BLaER1 treated with 17β-estradiol and CSF1 and Interleukin-3, amounts not matched to agents 10 nM and 100 nM (cell line): ENCODE results near the gene MAML2.

Source experiments
- H3K27ac ChIP-seq, 11 experiments: shearing (Covaris generic); formaldehyde crosslinking; 2 replicates each; pipeline ENCODE4 v1.8.1; 2022
- H3K27me3 ChIP-seq, 11 experiments: shearing (Covaris generic); formaldehyde crosslinking; 2 replicates each; pipeline ENCODE4 v1.8.1; 2022
- H3K36me3 ChIP-seq, 11 experiments: shearing (Covaris generic); formaldehyde crosslinking; 2 replicates each; pipeline ENCODE4 v1.8.1; 2022
- H3K4me1 ChIP-seq, 10 experiments: shearing (Covaris generic); formaldehyde crosslinking; 2 replicates each; pipeline ENCODE4 v1.8.1; 2022
- H3K4me2 ChIP-seq, 11 experiments: shearing (Covaris generic); formaldehyde crosslinking; 2 replicates each; pipeline ENCODE4 v1.8.1; 2022
- H3K4me3 ChIP-seq, 10 experiments: shearing (Covaris generic); formaldehyde crosslinking; 2 replicates each; pipeline ENCODE4 v1.8.1; 2022
- H3K9ac ChIP-seq, 11 experiments: shearing (Covaris generic); formaldehyde crosslinking; 2 replicates each; pipeline ENCODE4 v1.8.1; 2022
- H3K9me3 ChIP-seq, 11 experiments: shearing (Covaris generic); formaldehyde crosslinking; replicated peaks in 1 of 11; 2 replicates each; pipeline ENCODE4 v1.8.1; 2022
- H4K20me1 ChIP-seq, 11 experiments: shearing (Covaris generic); formaldehyde crosslinking; 2 replicates each; pipeline ENCODE4 v1.8.1; 2022
- Cebpa-rat ChIP-seq, 11 experiments: shearing (Covaris generic); IDR thresholded peaks; 2 replicates each; pipeline ENCODE4 v1.8.1; 2022

Gene MAML2

GRCh38 chr11:96132437-96132836 is 210.6 kb downstream of the MAML2 start:
- H3K9me3 ChIP-seq = no peaks in the 10 kb centered on the region
- TF ChIP-seq Cebpa-rat (IDR thresholded peaks at IDR 0.05) = no peak
- no peak overlapping the region for H3K27ac ChIP-seq
- H3K36me3 ChIP-seq = peaks cover 0 to 44% (median 0%) of the 10 kb centered on the region in 11 experiments; a peak in 4 of 22 replicates
- H3K4me2 ChIP-seq = no peak overlapping the region
- H3K9ac ChIP-seq = no peak overlapping the region
- H3K4me1 ChIP-seq = peaks cover 0 to 49% (median 2%) of the 10 kb centered on the region in 10 experiments; a peak in 8 of 20 replicates
- H4K20me1 ChIP-seq = peaks cover 0 to 15% (median 0%) of the 10 kb centered on the region in 11 experiments; a peak in 2 of 22 replicates
- no peak overlapping the region for H3K4me3 ChIP-seq
- H3K27me3 ChIP-seq = no peaks in the 10 kb centered on the region

GRCh38 chr11:96130061-96130620 is 212.9 kb downstream of the MAML2 start:
- Histone ChIP-seq H3K9me3 (no peaks in the 10 kb centered on the region), H3K27me3 (no peaks in the 10 kb centered on the region), H3K4me3 (no peak overlapping the region), H3K4me1 (peaks cover 0 to 28% (median 0%) of the 10 kb centered on the region in 10 experiments; a peak in 8 of 20 replicates), H3K9ac (no peak overlapping the region), H4K20me1 (peaks cover 0 to 9% (median 0%) of the 10 kb centered on the region in 11 experiments; a peak in 2 of 22 replicates), H3K4me2 (no peak overlapping the region), H3K27ac (no peak overlapping the region), H3K36me3 (peaks cover 0 to 63% (median 0%) of the 10 kb centered on the region in 11 experiments; a peak in 5 of 22 replicates)
- no peak for TF ChIP-seq Cebpa-rat (IDR thresholded peaks at IDR 0.05)

- Histone ChIP-seq H3K27me3 (no peaks in the 10 kb centered on the region), H3K9me3 (no peaks in the 10 kb centered on the region), H3K4me3 (no peak overlapping the region), H3K4me2 (0 out of 22 replicates have a peak overlapping the region, but pooled peaks of 2 of the 11 experiments have one; percentile 4 to 15), H3K9ac (no peak overlapping the region), H3K4me1 (peaks cover 0 to 12% (median 7%) of the 10 kb centered on the region in 10 experiments; a peak in 12 of 20 replicates), H3K36me3 (peaks cover 0 to 74% (median 0%) of the 10 kb centered on the region in 11 experiments; a peak in 5 of 22 replicates), H4K20me1 (peaks cover 0 to 29% (median 0%) of the 10 kb centered on the region in 11 experiments; a peak in 3 of 22 replicates), H3K27ac (no peak overlapping the region)
- no peak for TF ChIP-seq Cebpa-rat (IDR thresholded peaks at IDR 0.05)
Observed at GRCh38 chr11:96127596-96127959, 215.4 kb downstream of the MAML2 start.

- Histone ChIP-seq H3K4me1 (peaks cover 0 to 12% (median 7%) of the 10 kb centered on the region in 10 experiments; a peak in 12 of 20 replicates), H3K36me3 (peaks cover 0 to 74% (median 0%) of the 10 kb centered on the region in 11 experiments; a peak in 5 of 22 replicates), H3K4me3 (no peak overlapping the region), H4K20me1 (peaks cover 0 to 33% (median 0%) of the 10 kb centered on the region in 11 experiments; a peak in 3 of 22 replicates), H3K9ac (no peak overlapping the region), H3K27me3 (no peaks in the 10 kb centered on the region), H3K9me3 (no peaks in the 10 kb centered on the region), H3K4me2 (no peak overlapping the region), H3K27ac (no peak overlapping the region)
- no peak for TF ChIP-seq Cebpa-rat (IDR thresholded peaks at IDR 0.05)
Observed at GRCh38 chr11:96126917-96127595, 215.9 kb downstream of the MAML2 start.

GRCh38 chr11:96125400-96125799 is 217.6 kb downstream of the MAML2 start:
- no peaks in the 10 kb centered on the region for H3K9me3 ChIP-seq
- peak in 3 of 11 experiments; percentile 27 to 73 (median 51); a peak in 3 of 22 replicates for TF ChIP-seq Cebpa-rat (IDR thresholded peaks at IDR 0.05)

GRCh38 chr11:96124155-96124554 is 218.8 kb downstream of the MAML2 start:
- Histone ChIP-seq H3K36me3 (peaks cover 0 to 79% (median 0%) of the 10 kb centered on the region in 11 experiments; a peak in 5 of 22 replicates), H3K9ac (no peak overlapping the region), H3K27ac (no peak overlapping the region), H3K4me3 (no peak overlapping the region), H4K20me1 (peaks cover 0 to 42% (median 0%) of the 10 kb centered on the region in 11 experiments; a peak in 3 of 22 replicates), H3K9me3 (no peaks in the 10 kb centered on the region), H3K4me2 (no peak overlapping the region), H3K27me3 (no peaks in the 10 kb centered on the region), H3K4me1 (peaks cover 0 to 12% (median 7%) of the 10 kb centered on the region in 10 experiments; a peak in 12 of 20 replicates)
- no peak for TF ChIP-seq Cebpa-rat (IDR thresholded peaks at IDR 0.05)

More at GRCh38 chr11:96125400-96125799, 217.6 kb downstream of the MAML2 start:
- Histone ChIP-seq H3K9ac (no peak overlapping the region), H4K20me1 (peaks cover 0 to 38% (median 0%) of the 10 kb centered on the region in 11 experiments; a peak in 3 of 22 replicates), H3K27me3 (no peaks in the 10 kb centered on the region), H3K4me3 (no peak overlapping the region), H3K36me3 (peaks cover 0 to 78% (median 0%) of the 10 kb centered on the region in 11 experiments; a peak in 5 of 22 replicates), H3K4me2 (no peak overlapping the region), H3K4me1 (peaks cover 0 to 12% (median 7%) of the 10 kb centered on the region in 10 experiments; a peak in 12 of 20 replicates), H3K27ac (no peak overlapping the region)

- TF ChIP-seq Cebpa-rat (IDR thresholded peaks at IDR 0.05) = no peak
- H3K4me2 ChIP-seq = peak overlapping the region in 7 of 11 experiments; percentile 12 to 39 (median 15); a peak in 5 of 22 replicates
- no peaks in the 10 kb centered on the region for H3K9me3 ChIP-seq
Observed at GRCh38 chr11:96123301-96123700, 219.7 kb downstream of the MAML2 start.

GRCh38 chr11:96122601-96123074 is 220.4 kb downstream of the MAML2 start:
- no peak overlapping the region for H3K4me2 ChIP-seq
- no peak overlapping the region for H3K9ac ChIP-seq

More at GRCh38 chr11:96123301-96123700, 219.7 kb downstream of the MAML2 start:
- H3K9ac ChIP-seq = no peak overlapping the region
- peaks cover 0 to 11% (median 7%) of the 10 kb centered on the region in 10 experiments; a peak in 12 of 20 replicates for H3K4me1 ChIP-seq
- peaks cover 0 to 85% (median 0%) of the 10 kb centered on the region in 11 experiments; a peak in 5 of 22 replicates for H3K36me3 ChIP-seq
- no peaks in the 10 kb centered on the region for H3K27me3 ChIP-seq
- peaks cover 0 to 45% (median 0%) of the 10 kb centered on the region in 11 experiments; a peak in 3 of 22 replicates for H4K20me1 ChIP-seq
- H3K27ac ChIP-seq = no peak overlapping the region
- no peak overlapping the region for H3K4me3 ChIP-seq

More at GRCh38 chr11:96122601-96123074, 220.4 kb downstream of the MAML2 start:
- Histone ChIP-seq H3K27me3 (no peaks in the 10 kb centered on the region), H3K36me3 (peaks cover 0 to 87% (median 0%) of the 10 kb centered on the region in 11 experiments; a peak in 5 of 22 replicates), H3K27ac (no peak overlapping the region), H3K4me1 (peaks cover 0 to 8% (median 5%) of the 10 kb centered on the region in 10 experiments; a peak in 12 of 20 replicates), H3K9me3 (no peaks in the 10 kb centered on the region), H4K20me1 (peaks cover 0 to 48% (median 0%) of the 10 kb centered on the region in 11 experiments; a peak in 3 of 22 replicates), H3K4me3 (no peak overlapping the region)
- TF ChIP-seq Cebpa-rat (IDR thresholded peaks at IDR 0.05) = no peak
